GM21360 (cell line): ENCODE measurements around the gene TEX2.

Source experiments
- ATAC-seq: cut with Tn5 transposase; IDR thresholded peaks from one replicate; pipeline ENCODE4 v1.9.1; 2021; ENCODE audit warnings: mild to moderate bottlenecking, moderate library complexity; ENCODE audit not compliant: unreplicated experiment

The TEX2 gene, protein sequence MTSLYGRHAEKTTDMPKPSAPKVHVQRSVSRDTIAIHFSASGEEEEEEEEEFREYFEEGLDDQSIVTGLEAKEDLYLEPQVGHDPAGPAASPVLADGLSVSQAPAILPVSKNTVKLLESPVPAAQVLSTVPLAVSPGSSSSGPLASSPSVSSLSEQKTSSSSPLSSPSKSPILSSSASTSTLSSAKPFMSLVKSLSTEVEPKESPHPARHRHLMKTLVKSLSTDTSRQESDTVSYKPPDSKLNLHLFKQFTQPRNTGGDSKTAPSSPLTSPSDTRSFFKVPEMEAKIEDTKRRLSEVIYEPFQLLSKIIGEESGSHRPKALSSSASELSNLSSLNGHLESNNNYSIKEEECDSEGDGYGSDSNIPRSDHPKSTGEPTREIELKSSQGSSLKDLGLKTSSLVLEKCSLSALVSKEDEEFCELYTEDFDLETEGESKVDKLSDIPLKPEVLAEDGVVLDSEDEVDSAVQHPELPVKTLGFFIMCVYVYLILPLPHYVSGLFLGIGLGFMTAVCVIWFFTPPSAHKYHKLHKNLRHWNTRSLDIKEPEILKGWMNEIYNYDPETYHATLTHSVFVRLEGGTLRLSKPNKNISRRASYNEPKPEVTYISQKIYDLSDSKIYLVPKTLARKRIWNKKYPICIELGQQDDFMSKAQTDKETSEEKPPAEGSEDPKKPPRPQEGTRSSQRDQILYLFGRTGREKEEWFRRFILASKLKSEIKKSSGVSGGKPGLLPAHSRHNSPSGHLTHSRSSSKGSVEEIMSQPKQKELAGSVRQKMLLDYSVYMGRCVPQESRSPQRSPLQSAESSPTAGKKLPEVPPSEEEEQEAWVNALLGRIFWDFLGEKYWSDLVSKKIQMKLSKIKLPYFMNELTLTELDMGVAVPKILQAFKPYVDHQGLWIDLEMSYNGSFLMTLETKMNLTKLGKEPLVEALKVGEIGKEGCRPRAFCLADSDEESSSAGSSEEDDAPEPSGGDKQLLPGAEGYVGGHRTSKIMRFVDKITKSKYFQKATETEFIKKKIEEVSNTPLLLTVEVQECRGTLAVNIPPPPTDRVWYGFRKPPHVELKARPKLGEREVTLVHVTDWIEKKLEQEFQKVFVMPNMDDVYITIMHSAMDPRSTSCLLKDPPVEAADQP

DNA sequence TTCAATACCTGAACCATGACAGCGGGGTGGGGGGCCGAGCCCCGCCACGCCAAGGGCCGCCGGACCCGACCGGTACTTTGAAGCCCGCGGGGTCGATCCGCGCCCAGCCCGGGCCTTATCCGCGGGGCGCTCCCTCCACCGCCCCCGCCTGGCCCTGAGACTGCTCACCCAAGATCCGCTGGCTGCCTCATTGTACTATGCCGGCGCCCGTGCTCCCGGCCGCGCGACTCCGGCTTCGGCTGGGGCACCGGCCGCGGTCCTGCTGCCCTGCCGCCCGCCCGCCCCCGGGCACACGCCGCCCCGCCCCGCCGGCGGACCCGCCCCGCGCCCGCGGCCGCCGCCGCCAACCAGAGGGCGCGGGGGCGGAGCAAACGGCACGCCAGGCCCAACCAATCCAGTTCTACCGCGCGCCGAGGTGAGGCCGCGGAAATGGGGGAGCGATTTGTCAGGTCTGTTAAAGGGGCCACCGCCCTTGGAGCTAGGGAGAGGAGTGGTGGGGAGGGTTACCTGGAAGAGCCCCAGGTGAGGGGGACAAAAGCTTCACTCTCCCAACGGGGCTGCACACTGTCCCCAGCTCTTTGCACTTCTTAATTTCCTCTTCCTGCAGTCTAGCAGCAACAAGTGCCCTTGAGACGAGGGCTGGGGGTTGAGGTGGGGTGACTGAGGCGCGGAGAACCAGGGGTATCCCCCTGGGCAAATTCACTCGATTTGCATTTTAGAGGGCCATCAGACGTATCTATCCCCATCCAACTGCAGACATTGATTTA lies at the start of gene TEX2:
TEX2 (minus strand) TSS at position 261 of the 767 bp plus-strand sequence. CDS start 49,043 bp downstream, outside the sequence.
- ATAC-seq = peak; percentile 74

DNA sequence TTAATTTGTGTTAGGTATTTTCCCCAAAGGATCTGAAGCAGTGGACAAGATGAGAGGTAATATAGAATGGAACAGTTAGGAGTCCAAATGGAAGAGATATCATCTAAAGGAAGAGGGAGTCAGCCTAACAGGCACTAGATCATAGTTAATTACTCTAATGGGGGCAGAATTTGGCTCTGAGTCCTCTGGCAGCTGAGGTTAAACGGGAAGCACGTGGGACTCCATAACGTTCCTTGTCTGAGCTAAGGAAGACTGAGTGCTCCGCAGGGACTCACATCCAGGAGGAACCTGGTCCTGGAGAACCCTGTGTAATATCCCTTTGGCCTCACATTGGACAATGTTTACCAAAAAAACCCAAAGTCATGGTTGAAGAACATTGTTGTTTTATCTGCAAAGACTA lies 46.6 kb upstream of the TEX2 start:
- no peak for ATAC-seq

DNA sequence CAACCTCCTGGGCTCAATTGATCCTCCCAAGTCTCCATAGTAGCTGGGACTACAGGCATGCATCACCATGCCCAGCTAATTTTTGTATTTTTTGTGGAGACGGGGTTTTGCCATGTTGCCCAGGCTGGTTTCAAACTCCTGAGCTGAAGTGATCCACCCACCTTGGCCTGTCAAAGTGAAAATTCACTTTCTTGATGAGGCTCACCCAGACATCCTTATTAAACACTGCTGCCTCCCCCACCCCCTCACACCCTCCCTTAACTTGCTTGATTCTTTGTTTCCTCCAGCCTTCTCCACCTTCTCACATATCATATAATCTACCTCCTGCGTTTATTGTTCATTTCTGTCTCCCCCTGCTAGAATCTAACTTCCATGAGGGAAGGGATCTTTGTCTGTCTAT lies 46.0 kb upstream of the TEX2 start:
- no peak for ATAC-seq

DNA sequence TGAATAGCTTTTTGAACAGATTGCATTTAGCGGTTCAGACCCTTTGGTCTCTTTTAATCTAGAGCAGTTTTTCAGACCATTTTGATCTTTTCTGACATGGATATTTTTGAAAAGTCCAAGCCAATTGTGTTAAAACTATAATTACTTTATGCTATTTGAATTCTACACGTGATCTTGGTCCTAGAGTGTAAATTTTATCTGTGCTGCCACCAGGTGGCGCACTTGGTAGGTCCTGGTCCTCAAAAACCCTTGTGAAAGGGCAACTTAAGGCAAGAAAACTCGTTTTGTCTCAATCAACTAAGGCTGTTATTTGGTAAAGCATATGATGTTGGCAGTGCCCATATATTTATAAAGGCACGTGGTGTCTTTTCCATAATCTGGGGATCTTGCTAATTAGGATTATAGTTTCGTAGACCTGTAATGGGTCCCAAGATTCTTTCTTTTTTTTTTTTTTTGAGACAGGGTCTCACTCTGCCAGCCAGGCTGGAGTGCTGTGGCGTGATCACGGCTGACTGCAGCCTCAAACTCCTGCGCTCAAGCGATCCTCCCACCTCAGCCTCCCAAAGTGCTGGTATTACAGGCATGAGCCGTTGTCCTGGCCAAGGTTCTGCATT lies 43.9 kb upstream of the TEX2 start:
- ATAC-seq = no peak

DNA sequence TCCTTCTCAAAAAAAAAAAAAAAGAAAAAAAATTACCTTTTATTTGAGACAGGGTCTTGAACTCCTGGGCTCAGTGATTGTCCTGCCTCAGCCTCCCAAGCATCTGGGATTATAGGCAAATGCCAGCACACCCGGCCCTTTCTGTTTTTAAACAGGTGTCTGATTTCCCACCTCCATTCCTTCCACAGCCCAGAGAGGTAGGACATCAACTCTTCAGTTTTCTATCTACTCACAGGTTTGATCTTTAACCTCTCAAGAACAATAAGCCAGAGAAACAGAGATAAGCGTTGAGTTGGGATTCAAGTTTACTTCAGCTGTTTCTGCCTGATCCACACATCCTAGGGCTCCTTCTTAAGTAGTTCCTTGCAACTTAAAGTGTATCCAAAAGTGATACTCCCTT lies 41.5 kb upstream of the TEX2 start:
- ATAC-seq = no peak

DNA sequence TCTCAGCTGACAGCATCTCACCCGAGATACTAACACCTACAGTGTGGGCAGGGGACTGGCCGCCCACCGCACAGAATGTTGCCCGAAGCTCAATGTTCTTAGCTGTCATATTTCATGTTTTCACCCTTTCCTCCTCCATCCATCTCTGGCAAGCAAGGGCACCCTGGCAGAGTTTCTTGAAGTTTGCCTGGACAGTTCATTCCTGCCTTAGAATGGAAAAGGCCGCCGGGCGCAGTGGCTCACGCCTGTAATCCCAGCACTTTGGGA lies 37.6 kb upstream of the TEX2 start:
- ATAC-seq = no peak

DNA sequence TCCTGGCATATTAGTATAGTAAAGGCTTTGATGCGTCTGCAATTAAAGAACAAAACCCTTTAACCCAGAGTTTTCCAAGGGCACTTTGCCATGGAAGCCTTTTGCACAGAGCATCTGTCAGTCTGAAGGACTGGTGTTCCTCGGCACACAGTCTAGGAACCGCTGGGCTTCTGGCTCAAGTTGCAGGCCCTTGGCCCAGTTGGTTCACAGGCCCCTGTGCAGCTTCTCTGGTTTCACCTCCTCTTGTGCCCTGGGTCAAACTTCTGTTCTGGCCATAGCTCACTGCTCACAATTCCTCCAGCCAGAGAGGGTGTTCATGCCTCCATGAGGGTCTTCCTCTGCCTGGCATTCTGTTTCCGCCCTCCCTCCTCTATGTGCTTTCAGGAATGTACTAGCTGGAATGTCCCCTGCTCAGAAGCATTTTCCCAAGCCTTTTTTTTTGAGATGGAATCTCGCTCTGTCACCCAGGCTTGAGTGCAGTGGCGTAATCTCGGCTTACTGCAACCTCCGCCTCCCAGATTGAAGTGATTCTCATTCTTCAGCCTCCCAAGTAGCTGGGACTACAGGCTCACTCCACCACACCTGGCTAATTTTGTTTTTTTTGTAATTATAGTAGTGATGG lies 34.5 kb upstream of the TEX2 start:
- ATAC-seq = no peak

DNA sequence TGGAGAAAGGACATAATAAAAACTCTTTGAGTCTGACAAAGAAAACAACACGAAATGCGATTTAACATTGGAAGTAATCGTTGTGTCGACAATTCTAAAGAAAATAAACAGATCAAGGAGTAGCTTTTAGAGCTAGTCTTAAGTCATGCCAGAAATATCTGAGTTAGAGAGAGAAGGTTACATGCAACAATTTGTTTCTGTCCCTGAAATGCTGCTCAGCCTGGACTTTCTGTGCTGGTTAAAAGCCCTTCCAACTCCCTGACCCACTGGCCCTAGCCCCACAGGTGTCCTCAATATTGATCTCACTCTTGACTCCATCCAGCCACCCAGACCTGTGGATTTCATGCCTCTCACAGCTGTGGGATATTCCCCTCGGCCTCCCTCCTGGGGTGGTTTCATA lies 33.2 kb upstream of the TEX2 start:
- no peak for ATAC-seq

DNA sequence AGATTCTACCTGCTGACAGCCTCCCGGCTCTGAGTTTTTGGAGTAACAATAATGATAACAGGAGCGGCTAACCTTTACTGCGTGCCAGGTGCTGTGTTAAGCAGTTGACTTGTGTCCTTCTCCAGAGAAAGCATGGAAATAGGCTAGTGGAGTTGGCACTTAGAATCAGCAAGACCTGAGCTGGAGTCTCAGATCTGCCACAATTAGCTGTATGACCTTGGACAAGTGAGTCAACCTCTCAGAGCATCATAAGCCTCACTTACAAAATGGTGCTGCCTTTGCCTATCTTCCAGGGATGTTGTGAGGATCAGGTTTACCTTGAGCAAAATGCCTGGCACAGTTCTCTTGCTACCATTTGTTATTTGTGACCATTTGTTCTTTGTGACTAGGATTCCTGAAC lies 32.1 kb upstream of the TEX2 start:
- ATAC-seq = no peak

DNA sequence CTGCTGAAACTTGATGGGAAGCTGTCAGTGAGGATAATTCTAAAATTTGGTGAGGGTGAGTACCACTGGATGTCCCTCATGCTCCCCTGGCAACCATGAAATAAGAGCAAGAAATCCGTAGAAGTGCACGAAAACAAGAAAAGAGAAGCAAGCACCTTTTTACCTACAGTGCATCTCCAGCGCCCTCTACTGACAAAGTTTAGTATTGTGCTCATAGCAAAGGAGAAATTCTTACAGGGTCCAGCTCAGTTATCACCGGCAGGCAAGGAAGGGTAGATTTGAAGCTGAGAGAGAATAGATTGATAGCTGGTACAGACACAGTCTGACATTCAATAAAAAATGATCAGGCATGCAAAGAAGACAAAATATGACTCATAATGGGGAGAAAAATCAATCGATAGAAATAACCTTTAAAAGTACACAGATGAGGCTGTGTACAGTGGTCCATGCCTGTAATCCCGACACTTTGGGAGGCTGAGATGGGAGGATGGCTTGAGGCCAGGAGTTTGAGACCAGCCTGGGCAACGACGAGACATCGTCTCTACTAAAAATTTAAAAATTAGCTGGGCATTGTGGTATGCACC lies 28.3 kb upstream of the TEX2 start:
- no peak for ATAC-seq

DNA sequence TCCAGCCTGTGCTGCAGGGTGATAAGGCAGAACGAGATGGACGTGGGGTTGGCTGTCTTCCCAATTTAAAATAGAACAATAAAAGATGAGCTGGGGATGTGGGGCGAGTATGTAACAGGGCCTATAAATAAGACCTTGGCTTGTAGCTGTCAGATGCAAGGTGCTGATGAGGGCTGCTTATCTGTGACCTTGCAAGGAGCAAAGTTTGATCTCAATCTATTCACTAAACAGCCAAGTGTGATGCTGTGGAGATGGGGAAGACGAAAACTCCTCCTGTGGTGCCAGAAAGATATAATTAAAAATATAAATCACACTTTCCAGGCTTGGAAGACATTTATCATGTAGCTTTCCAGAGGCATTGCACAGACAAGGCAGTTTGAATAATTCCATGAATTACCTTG lies 26.7 kb upstream of the TEX2 start:
- ATAC-seq = no peak

DNA sequence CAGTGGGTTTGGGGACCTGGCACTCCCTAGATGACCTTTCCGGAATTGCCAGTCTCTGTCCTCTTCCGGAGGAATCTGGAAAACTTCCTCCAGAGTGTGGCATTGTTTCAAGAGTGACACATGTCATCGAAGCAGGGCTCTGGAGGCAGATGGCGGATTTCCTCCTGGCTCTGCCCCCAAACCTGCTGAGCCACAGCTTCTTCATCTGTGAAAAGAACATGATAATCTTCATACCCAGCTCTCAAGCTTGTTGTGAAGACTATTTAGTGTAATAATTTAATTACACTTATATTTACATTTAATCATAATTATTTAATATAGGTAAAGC lies 19.7 kb upstream of the TEX2 start:
- no peak for ATAC-seq

DNA sequence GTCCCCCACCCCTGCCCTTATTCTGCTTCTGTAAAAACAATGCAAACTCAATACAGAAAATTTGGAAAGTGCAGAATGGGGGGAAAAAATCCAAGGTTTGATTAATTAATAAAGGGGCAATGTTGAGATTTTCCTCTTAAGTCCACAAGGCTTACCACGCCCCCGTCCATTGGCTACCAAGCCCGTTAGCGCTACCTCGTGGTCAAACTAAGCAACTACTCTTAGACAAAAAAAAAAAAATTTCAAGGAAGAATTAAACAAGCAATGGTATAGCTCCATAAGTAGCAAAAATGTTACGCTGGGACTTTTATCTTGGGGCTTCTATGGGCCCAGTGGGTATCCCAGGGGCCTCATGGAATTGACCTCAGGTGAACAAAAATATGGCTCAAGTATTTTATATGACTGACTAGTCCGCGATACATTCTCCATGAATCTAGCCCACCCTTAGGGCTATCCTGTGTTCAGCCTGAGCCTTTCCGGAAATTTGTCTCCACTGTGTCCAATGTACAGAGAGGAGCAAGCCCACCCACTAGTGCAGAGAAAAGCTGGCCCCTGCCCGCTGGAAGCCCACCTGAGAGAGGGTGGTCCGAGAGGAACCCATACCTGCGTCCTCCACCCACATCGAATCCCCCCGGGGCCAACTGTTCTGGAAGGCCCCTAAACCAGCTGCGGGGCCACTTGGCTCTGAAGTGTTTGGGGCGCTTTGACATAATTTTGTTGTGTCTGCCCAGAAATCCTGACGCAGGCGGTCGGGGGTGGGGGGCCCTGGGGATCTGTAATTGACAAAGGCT lies 19.1 kb upstream of the TEX2 start:
- ATAC-seq = no peak

DNA sequence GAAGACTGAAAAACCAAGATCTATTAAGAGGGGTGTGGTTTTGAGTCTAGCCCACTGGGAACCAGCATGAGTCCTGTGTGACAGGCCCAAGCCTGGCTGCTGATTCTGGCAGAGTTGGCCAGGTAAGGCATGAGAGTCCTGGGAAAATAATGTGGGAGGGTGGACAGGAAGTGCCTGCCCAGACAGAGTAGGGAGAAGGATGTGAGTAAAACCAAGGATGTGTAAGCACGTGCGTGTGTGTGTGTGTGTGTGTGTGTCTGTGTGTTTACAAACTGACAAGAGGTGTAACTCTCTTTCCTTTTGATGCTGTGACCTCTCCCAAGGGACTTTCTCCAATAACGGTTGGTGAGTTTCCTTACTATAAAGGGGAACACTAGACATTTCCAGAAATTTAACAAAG lies 15.6 kb upstream of the TEX2 start:
- no peak for ATAC-seq

DNA sequence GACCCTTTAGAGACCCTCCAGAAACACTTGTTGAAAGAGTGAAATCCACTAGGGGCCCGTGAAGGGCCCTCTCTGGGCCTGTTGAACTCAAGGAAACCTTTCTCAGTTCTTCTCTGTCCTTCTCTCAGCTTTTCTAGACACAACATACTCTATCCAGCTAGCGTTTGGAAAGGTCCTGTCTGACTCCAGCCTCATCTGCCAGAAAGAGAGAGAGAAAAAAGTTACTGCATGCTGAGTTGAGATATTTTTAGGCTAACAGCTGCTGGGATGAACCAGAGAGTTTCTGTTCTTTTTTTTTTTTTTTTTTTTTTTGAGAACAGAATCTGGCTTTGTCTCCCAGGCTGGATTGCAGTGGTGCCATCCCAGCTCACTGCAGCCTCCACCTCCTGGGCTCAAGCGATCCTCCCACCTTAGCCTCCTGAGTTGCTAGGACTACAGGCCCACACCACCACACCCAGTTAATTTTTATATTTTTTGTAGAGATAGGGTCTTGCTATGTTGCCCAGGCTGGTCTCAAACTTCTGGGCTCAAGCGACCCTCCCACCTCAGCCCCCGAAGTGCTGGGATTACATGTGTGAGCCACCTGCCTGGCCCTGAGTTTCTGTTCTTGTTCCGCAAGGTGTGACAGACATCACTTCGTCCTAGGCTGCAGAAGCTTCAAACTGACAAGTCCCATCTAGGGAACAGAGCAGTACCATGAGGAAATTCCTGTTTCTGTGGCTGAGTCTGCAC lies 14.9 kb upstream of the TEX2 start:
- no peak for ATAC-seq

DNA sequence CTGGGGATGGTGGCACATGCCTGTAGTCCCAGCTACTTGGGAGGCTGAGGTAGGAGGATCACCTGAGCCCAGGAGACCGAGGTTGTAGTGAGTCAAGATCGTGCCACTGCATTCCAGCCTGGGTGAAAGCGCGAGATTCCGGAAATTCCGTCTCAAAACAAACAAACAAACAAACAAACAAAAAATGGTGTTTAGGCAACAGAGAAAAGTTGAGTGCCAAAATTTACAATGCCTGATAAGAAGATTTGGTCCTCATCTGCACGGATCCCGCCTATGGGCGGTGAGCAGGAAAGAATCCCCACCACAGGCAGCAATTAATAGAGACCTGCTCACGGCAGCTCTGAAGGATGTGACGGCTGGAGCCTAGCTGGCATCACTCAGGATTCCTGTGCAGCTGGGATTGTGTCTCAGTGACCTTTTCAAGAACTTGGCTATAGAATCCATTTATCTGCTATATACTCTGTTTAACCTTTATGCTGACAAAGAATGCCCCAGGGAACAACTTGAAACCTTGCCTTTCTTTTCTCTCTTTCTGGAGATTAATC lies 14.0 kb upstream of the TEX2 start:
- ATAC-seq = no peak

DNA sequence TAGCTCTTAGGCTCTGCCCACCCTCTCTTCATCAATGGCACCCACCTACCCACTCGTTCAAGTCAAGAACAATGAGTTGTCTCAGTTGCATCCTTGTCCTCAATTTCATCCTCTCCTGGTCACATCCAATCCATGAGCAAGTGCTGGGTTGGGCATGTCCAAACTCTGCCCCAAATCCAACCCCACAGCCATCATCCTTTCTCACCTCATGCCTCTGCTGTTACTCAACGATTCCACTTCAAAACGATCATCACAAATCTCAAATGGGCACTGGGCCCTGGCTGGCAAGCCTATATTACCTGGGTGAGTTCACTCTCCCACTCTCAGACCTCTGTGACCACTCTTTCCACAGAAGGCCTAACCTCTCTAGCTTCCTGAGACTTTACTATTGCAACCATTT lies 12.0 kb upstream of the TEX2 start:
- ATAC-seq = no peak

DNA sequence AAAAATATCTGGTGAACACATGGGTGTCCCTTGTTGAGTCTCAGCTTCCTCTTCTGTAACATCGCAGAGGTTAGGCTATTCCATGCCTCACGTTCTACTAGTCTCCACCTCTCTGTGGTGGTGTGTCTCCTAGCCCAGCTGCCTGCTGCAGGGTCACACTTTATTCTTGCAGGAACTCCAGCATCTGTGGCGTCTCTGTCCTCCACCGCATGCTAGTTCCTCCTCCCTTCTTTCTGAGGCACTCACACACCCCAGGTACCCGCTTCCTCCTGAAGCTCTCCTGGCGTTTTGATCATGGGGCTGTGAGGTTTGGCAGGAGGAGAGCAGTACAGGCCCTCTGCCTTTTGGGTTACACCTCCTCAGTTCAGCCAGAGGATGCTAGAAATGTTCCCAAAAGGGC lies 9.9 kb upstream of the TEX2 start:
- ATAC-seq = no peak
